Measurements from ENCODE around the gene ZNF367. TPM values are rescaled to one million over a fixed set of nuclear protein-coding genes. Genes with fewer than 3 reads are reported as not detected.
"Not testable (repeated sequence)": the region's sequence is repeated elsewhere in the genome, so short reads cannot be mapped to it uniquely, and the experiment has no call there.

The ZNF367 gene
- total RNA-seq, 1 donor from 2014 or later = 22.1 TPM

GRCh38 chr9:96381125-96381524, 37.0 kb downstream of the ZNF367 start:
- intact Hi-C loops (cut with micrococcal nuclease) = no loop called here

GRCh38 chr9:96379461-96379860, 38.7 kb downstream of the ZNF367 start:
- H3K27me3 Mint-ChIP-seq = no peaks in the 10 kb centered on the region
- no peaks in the 10 kb centered on the region for H3K9me3 Mint-ChIP-seq
- DNase-seq = no peak
- peaks cover 17% of the 10 kb centered on the region for H3K4me1 Mint-ChIP-seq
- intact Hi-C loops (cut with micrococcal nuclease) = no loop called here
- no peak overlapping the region for H3K4me3 Mint-ChIP-seq
- H3K27ac Mint-ChIP-seq = no peak overlapping the region
- peaks cover 17% of the 10 kb centered on the region for H3K36me3 Mint-ChIP-seq (ENCODE audit: low read depth)

More at GRCh38 chr9:96381125-96381524, 37.0 kb downstream of the ZNF367 start:
- Mint-ChIP-seq H3K27me3 (no peaks in the 10 kb centered on the region), H3K9me3 (no peaks in the 10 kb centered on the region), H3K4me1 (peaks cover 19% of the 10 kb centered on the region), H3K27ac (no peak overlapping the region), H3K4me3 (no peak overlapping the region), H3K36me3 (ENCODE audit: low read depth) (peaks cover 18% of the 10 kb centered on the region)
- no peak for DNase-seq

- H3K27me3 Mint-ChIP-seq = no peaks in the 10 kb centered on the region
- H3K27ac Mint-ChIP-seq = no peak overlapping the region
- H3K4me3 Mint-ChIP-seq = no peak overlapping the region
- no peaks in the 10 kb centered on the region for H3K9me3 Mint-ChIP-seq
- H3K36me3 Mint-ChIP-seq (ENCODE audit: low read depth) = peaks cover 10% of the 10 kb centered on the region
- H3K4me1 Mint-ChIP-seq = peaks cover 11% of the 10 kb centered on the region
- intact Hi-C loops (cut with micrococcal nuclease) = no loop called here
- no peak for DNase-seq
Measured at GRCh38 chr9:96378187-96378586, 40.0 kb downstream of the ZNF367 start.

GRCh38 chr9:96376891-96377874, 41.0 kb downstream of the ZNF367 start:
- Mint-ChIP-seq H3K27me3 (no peaks in the 10 kb centered on the region), H3K36me3 (ENCODE audit: low read depth) (peaks cover 10% of the 10 kb centered on the region), H3K4me3 (no peak overlapping the region), H3K27ac (no peak overlapping the region), H3K9me3 (no peaks in the 10 kb centered on the region), H3K4me1 (peaks cover 6% of the 10 kb centered on the region)
- DNase-seq = no peak
- intact Hi-C loops (cut with micrococcal nuclease) = no loop called here

GRCh38 chr9:96375507-96375906, 42.7 kb downstream of the ZNF367 start:
- H3K4me1 Mint-ChIP-seq; H3K9me3 Mint-ChIP-seq; H3K4me3 Mint-ChIP-seq; DNase-seq; intact Hi-C loops (cut with micrococcal nuclease); H3K27me3 Mint-ChIP-seq; H3K36me3 Mint-ChIP-seq (ENCODE audit: low read depth); H3K27ac Mint-ChIP-seq: not testable (repeated sequence)

GRCh38 chr9:96367943-96368342, 50.2 kb downstream of the ZNF367 start:
- intact Hi-C loops (cut with micrococcal nuclease) = no loop called here
- DNase-seq = no peak
- Mint-ChIP-seq H3K27me3 (no peaks in the 10 kb centered on the region), H3K4me1 (no peaks in the 10 kb centered on the region), H3K36me3 (ENCODE audit: low read depth) (peaks cover 2% of the 10 kb centered on the region), H3K4me3 (no peak overlapping the region), H3K9me3 (no peaks in the 10 kb centered on the region), H3K27ac (no peak overlapping the region)

GRCh38 chr9:96363175-96363967, 54.8 kb downstream of the ZNF367 start:
- DNase-seq = no peak
- H3K27ac Mint-ChIP-seq = no peak overlapping the region
- H3K9me3 Mint-ChIP-seq = no peaks in the 10 kb centered on the region
- intact Hi-C loops (cut with micrococcal nuclease) = no loop called here
- no peak overlapping the region for H3K4me3 Mint-ChIP-seq
- H3K27me3 Mint-ChIP-seq = no peaks in the 10 kb centered on the region
- H3K4me1 Mint-ChIP-seq = no peaks in the 10 kb centered on the region
- peaks cover 11% of the 10 kb centered on the region for H3K36me3 Mint-ChIP-seq (ENCODE audit: low read depth)

GRCh38 chr9:96362119-96362518, 56.1 kb downstream of the ZNF367 start:
- DNase-seq; intact Hi-C loops (cut with micrococcal nuclease); H3K4me1 Mint-ChIP-seq; H3K4me3 Mint-ChIP-seq; H3K9me3 Mint-ChIP-seq; H3K27me3 Mint-ChIP-seq; H3K27ac Mint-ChIP-seq: not testable (repeated sequence)
- H3K36me3 Mint-ChIP-seq (ENCODE audit: low read depth) = peaks cover 11% of the 10 kb centered on the region

GRCh38 chr9:96361668-96362067, 56.5 kb downstream of the ZNF367 start:
- DNase-seq = no peak
- intact Hi-C loops (cut with micrococcal nuclease) = no loop called here
- H3K36me3 Mint-ChIP-seq (ENCODE audit: low read depth) = peaks cover 11% of the 10 kb centered on the region
- H3K4me3 Mint-ChIP-seq = no peak overlapping the region
- no peaks in the 10 kb centered on the region for H3K9me3 Mint-ChIP-seq
- no peaks in the 10 kb centered on the region for H3K27me3 Mint-ChIP-seq
- no peaks in the 10 kb centered on the region for H3K4me1 Mint-ChIP-seq
- H3K27ac Mint-ChIP-seq = no peak overlapping the region

- intact Hi-C loops (cut with micrococcal nuclease) = no loop called here
- no peak overlapping the region for H3K27ac Mint-ChIP-seq
- H3K9me3 Mint-ChIP-seq = no peaks in the 10 kb centered on the region
- H3K27me3 Mint-ChIP-seq = no peaks in the 10 kb centered on the region
- peaks cover 11% of the 10 kb centered on the region for H3K36me3 Mint-ChIP-seq (ENCODE audit: low read depth)
- DNase-seq = no peak
- H3K4me3 Mint-ChIP-seq = no peak overlapping the region
- no peaks in the 10 kb centered on the region for H3K4me1 Mint-ChIP-seq
Measured at GRCh38 chr9:96360976-96361375, 57.2 kb downstream of the ZNF367 start.

- intact Hi-C loops (cut with micrococcal nuclease); H3K4me3 Mint-ChIP-seq; H3K27ac Mint-ChIP-seq; DNase-seq; H3K4me1 Mint-ChIP-seq; H3K27me3 Mint-ChIP-seq; H3K9me3 Mint-ChIP-seq: not testable (repeated sequence)
- H3K36me3 Mint-ChIP-seq (ENCODE audit: low read depth) = peaks cover 11% of the 10 kb centered on the region
Measured at GRCh38 chr9:96360523-96360922, 57.6 kb downstream of the ZNF367 start.

GRCh38 chr9:96350866-96351265, 67.3 kb downstream of the ZNF367 start:
- intact Hi-C loops (cut with micrococcal nuclease) = no loop called here
- no peaks in the 10 kb centered on the region for H3K4me1 Mint-ChIP-seq
- no peaks in the 10 kb centered on the region for H3K9me3 Mint-ChIP-seq
- no peaks in the 10 kb centered on the region for H3K36me3 Mint-ChIP-seq (ENCODE audit: low read depth)
- H3K27ac Mint-ChIP-seq = no peak overlapping the region
- H3K4me3 Mint-ChIP-seq = no peak overlapping the region
- H3K27me3 Mint-ChIP-seq = peaks cover 2% of the 10 kb centered on the region
- no peak for DNase-seq

GRCh38 chr9:96348261-96348660, 69.9 kb downstream of the ZNF367 start:
- Mint-ChIP-seq H3K27ac (no peak overlapping the region), H3K4me1 (no peaks in the 10 kb centered on the region), H3K9me3 (no peaks in the 10 kb centered on the region), H3K27me3 (peaks cover 2% of the 10 kb centered on the region), H3K4me3 (no peak overlapping the region), H3K36me3 (ENCODE audit: low read depth) (no peaks in the 10 kb centered on the region)
- no peak for DNase-seq
- intact Hi-C loops (cut with micrococcal nuclease) = no loop called here

GRCh38 chr9:96345551-96345950, 72.6 kb downstream of the ZNF367 start:
- intact Hi-C loops (cut with micrococcal nuclease) = no loop called here
- H3K27ac Mint-ChIP-seq = no peak overlapping the region
- no peak for DNase-seq
- H3K9me3 Mint-ChIP-seq = no peaks in the 10 kb centered on the region
- peaks cover 2% of the 10 kb centered on the region for H3K27me3 Mint-ChIP-seq
- H3K36me3 Mint-ChIP-seq (ENCODE audit: low read depth) = no peaks in the 10 kb centered on the region
- H3K4me1 Mint-ChIP-seq = no peaks in the 10 kb centered on the region
- H3K4me3 Mint-ChIP-seq = no peak overlapping the region

Data from activated CD4-positive, alpha-beta T cell treated with anti-CD3 and anti-CD28 coated beads, Interleukin-2, amount 10 ng/mL, durations not matched to agents 24 days and 14 days (primary cell).